GM21576 (cell line): ENCODE measurements around the gene COL10A1.
A peak's percentile ranks its signal among the peaks of the same experiment; 100 is the strongest.
"Not testable (repeated sequence)": the region's sequence is repeated elsewhere in the genome, so short reads cannot be mapped to it uniquely, and the experiment has no call there.

Source experiments
- ATAC-seq: cut with Tn5 transposase; IDR thresholded peaks from one replicate; pipeline ENCODE4 v1.9.1; 2021; ENCODE audit warnings: mild to moderate bottlenecking, moderate library complexity; ENCODE audit not compliant: unreplicated experiment

COL10A1 gene

GRCh38 chr6:116127771-116128493 lies 2.0 kb upstream of the COL10A1 start:
- no peak for ATAC-seq

GRCh38 chr6:116120430-116120829 lies 5.5 kb downstream of the COL10A1 start:
- no peak for ATAC-seq

- no peak for ATAC-seq
Measured at GRCh38 chr6:116118608-116119007, 7.3 kb downstream of the COL10A1 start.

- ATAC-seq: no peak
Measured at GRCh38 chr6:116115781-116116180, 10.2 kb downstream of the COL10A1 start.

GRCh38 chr6:116113386-116113785 lies 12.5 kb downstream of the COL10A1 start:
- no peak for ATAC-seq

GRCh38 chr6:116111552-116112528 lies 14.1 kb downstream of the COL10A1 start:
- peak; percentile 87 for ATAC-seq

GRCh38 chr6:116108836-116109235 lies 17.1 kb downstream of the COL10A1 start:
- ATAC-seq: no peak

GRCh38 chr6:116106146-116106545 lies 19.8 kb downstream of the COL10A1 start:
- ATAC-seq: no peak

- no peak for ATAC-seq
Measured at GRCh38 chr6:116105247-116105646, 20.7 kb downstream of the COL10A1 start.

GRCh38 chr6:116104636-116105035 lies 21.3 kb downstream of the COL10A1 start:
- ATAC-seq: no peak

- ATAC-seq: no peak
Measured at GRCh38 chr6:116102873-116103272, 23.1 kb downstream of the COL10A1 start.

GRCh38 chr6:116101790-116102189 lies 24.1 kb downstream of the COL10A1 start:
- no peak for ATAC-seq

GRCh38 chr6:116101302-116101718 lies 24.6 kb downstream of the COL10A1 start:
- ATAC-seq: no peak

GRCh38 chr6:116100419-116101301 lies 25.3 kb downstream of the COL10A1 start, which contains the start of gene NT5DC1:
Gene NT5DC1, plus strand, starts transcription at chr6:116100853. Its CDS starts 78 bp downstream, at chr6:116100931.
- ATAC-seq: peak; percentile 80

- no peak for ATAC-seq
Measured at GRCh38 chr6:116099036-116099435, 26.9 kb downstream of the COL10A1 start.

GRCh38 chr6:116096979-116097816 lies 28.7 kb downstream of the COL10A1 start:
- no peak for ATAC-seq

- not testable (repeated sequence) for ATAC-seq
Measured at GRCh38 chr6:116096048-116096759, 29.7 kb downstream of the COL10A1 start.

GRCh38 chr6:116094041-116094440 lies 31.9 kb downstream of the COL10A1 start:
- no peak for ATAC-seq

GRCh38 chr6:116090251-116090650 lies 35.7 kb downstream of the COL10A1 start:
- ATAC-seq: peak; percentile 60
